Stimulated activated CD8-positive, alpha-beta memory T cell treated with anti-CD3 and anti-CD28 coated beads, Interleukin-12 subunit alpha, Interleukin-12 subunit beta, amount 100 ng/mL, for 1 hour (primary cell): Measurements from ENCODE around the gene ATAT1.

ENCODE experiments used
- DNase-seq: peaks from one replicate; pipeline ENCODE4 v3.0.0-alpha.2; 2020; ENCODE audit warnings: low read depth

Gene ATAT1

GRCh38 chr6:30626484-30627366, at the start of gene ATAT1:
Gene ATAT1 (plus strand): TSS chr6:30626874.
- DNase-seq: peak; percentile 84

- DNase-seq: no peak
Measured at GRCh38 chr6:30578051-30578450, 48.6 kb upstream of the ATAT1 start.

- DNase-seq: no peak
Measured at GRCh38 chr6:30583921-30584320, 42.8 kb upstream of the ATAT1 start.

GRCh38 chr6:30589754-30590358, 36.8 kb upstream of the ATAT1 start:
- DNase-seq: no peak

GRCh38 chr6:30590509-30590908, 36.2 kb upstream of the ATAT1 start:
- no peak for DNase-seq

- no peak for DNase-seq
Measured at GRCh38 chr6:30591008-30591407, 35.7 kb upstream of the ATAT1 start.

- no peak for DNase-seq
Measured at GRCh38 chr6:30592287-30592686, 34.4 kb upstream of the ATAT1 start.

GRCh38 chr6:30597315-30598144, 29.1 kb upstream of the ATAT1 start:
- DNase-seq: peak; percentile 74

- no peak for DNase-seq
Measured at GRCh38 chr6:30598912-30599624, 27.6 kb upstream of the ATAT1 start.

GRCh38 chr6:30599625-30600324, 26.9 kb upstream of the ATAT1 start:
- DNase-seq: no peak

- no peak for DNase-seq
Measured at GRCh38 chr6:30600451-30600961, 26.2 kb upstream of the ATAT1 start.

- no peak for DNase-seq
Measured at GRCh38 chr6:30601436-30601814, 25.2 kb upstream of the ATAT1 start.

GRCh38 chr6:30601815-30602641, 24.6 kb upstream of the ATAT1 start:
- DNase-seq: no peak

GRCh38 chr6:30603961-30604360, 22.7 kb upstream of the ATAT1 start:
- no peak for DNase-seq

- DNase-seq: no peak
Measured at GRCh38 chr6:30610065-30610464, 16.6 kb upstream of the ATAT1 start.

GRCh38 chr6:30611150-30611855, 15.4 kb upstream of the ATAT1 start:
- DNase-seq: no peak

- DNase-seq: no peak
Measured at GRCh38 chr6:30611856-30612194, 14.8 kb upstream of the ATAT1 start.

GRCh38 chr6:30612213-30612612, 14.5 kb upstream of the ATAT1 start:
- no peak for DNase-seq

- no peak for DNase-seq
Measured at GRCh38 chr6:30612687-30613248, 13.9 kb upstream of the ATAT1 start.
